Body of pancreas (tissue), 4 donors: ENCODE results near the gene GATA3. TPM values are rescaled to one million over a fixed set of nuclear protein-coding genes. Genes with fewer than 3 reads are reported as not detected.

ENCODE experiments used
- ATAC-seq: fragments of 150-250 bp; one replicate; pipeline ENCODE4 v1.9.1; 2016
- DNase-seq, 4 donors: peaks; one replicate each; pipeline ENCODE4 v3.0.0-alpha.2; 2019
- H3K27ac ChIP-seq, 4 donors: fragments of 200-600 bp; sonication (generic); 1 replicate in 3 of 4; 2 replicates in 1 of 4; pipeline versions ENCODE4 v1.5.1 to v1.6.1; 2016 to 2019; ENCODE audit warnings: mild to moderate bottlenecking in 1 of 4, mixed read lengths in 1 of 4, moderate library complexity in 1 of 4
- H3K27me3 ChIP-seq, 2 donors: fragments of 200-600 bp; sonication (generic); one replicate each; pipeline ENCODE4 v1.6.0; 2016; ENCODE audit warnings: mild to moderate bottlenecking in 1 of 2
- H3K36me3 ChIP-seq, 2 donors: fragments of 200-600 bp; sonication (generic); replicated peaks in 1 of 2; 2 replicates each; pipeline ENCODE4 v1.5.1; 2016; ENCODE audit warnings: low read depth in 2 of 2; ENCODE audit not compliant: insufficient read depth in 1 of 2
- H3K4me1 ChIP-seq: fragments of 200-600 bp; sonication (generic); one replicate; pipeline ENCODE4 v1.6.0; 2016
- H3K4me3 ChIP-seq, 2 donors: fragments of 200-600 bp; sonication (generic); 1 replicate in 1 of 2; 2 replicates in 1 of 2; pipeline ENCODE4 v1.5.1; 2016 to 2019
- H3K9me3 ChIP-seq, 3 donors: fragments of 200-600 bp; sonication (generic); 1 replicate in 2 of 3; 2 replicates in 1 of 3; pipeline ENCODE4 v1.5.1; 2016
- CTCF ChIP-seq, 7 experiments: fragments of 450-650 bp in 4 of 7; fragments of 200-600 bp in 3 of 7; sonication (generic) in 3 of 7; IDR thresholded peaks; one replicate each; pipeline ENCODE4 v1.5.1; 2016 to 2019; ENCODE audit warnings: antibody characterized with exemption in 7 of 7
- POLR2A ChIP-seq, 3 donors: fragments of 450-650 bp; IDR thresholded peaks; one replicate each; pipeline ENCODE4 v1.6.1; 2016; ENCODE audit warnings: antibody characterized with exemption in 3 of 3, mild to moderate bottlenecking in 2 of 3
- WGBS, 2 donors: methylation state at CpG; one replicate each; pipeline ENCODE4 v1.1.5; 2017; 5-methylcytosine and 5-hydroxymethylcytosine counted together
- intact Hi-C: fragments of 100-400 bp; cut with DNase I; formaldehyde crosslinking; loops from one replicate; pipeline ENCODE4 v1.15.1; 2023
- total RNA-seq, 2 donors: library from RNA; depleted of rRNA; stranded (reverse); fragments of >200 nt; gene quantifications; one replicate each; pipeline ENCODE4 v1.1.0, GENCODE V29; 2016

The GATA3 gene
- total RNA-seq, 2 donors from 2014 or later, result 0.26 to 0.66 TPM

- Histone ChIP-seq H3K4me3 (no peak overlapping the region), H3K27ac (no peak overlapping the region), H3K4me1 (no peaks in the 10 kb centered on the region), H3K36me3 (no peaks in the 10 kb centered on the region), H3K9me3 (no peaks in the 10 kb centered on the region), H3K27me3 (peaks cover 0 to 18% of the 10 kb centered on the region in 2 donors)
- intact Hi-C loops, result no loop called here
- 36 to 44% methylated on average over 5 of the region's 5 CpGs for WGBS, 2 donors
- ATAC-seq (no peak), DNase-seq (no peak)
- TF ChIP-seq CTCF (IDR thresholded peaks at IDR 0.05), result no peak
- no peak for TF ChIP-seq POLR2A (IDR thresholded peaks at IDR 0.05)
Observed at GRCh38 chr10:8064436-8064835, 9.9 kb downstream of the GATA3 start.

GRCh38 chr10:8065651-8066050, 11.2 kb downstream of the GATA3 start:
- H3K9me3 ChIP-seq, result no peaks in the 10 kb centered on the region
- no peaks in the 10 kb centered on the region for H3K4me1 ChIP-seq
- no peak for TF ChIP-seq CTCF (IDR thresholded peaks at IDR 0.05)
- no peak for TF ChIP-seq POLR2A (IDR thresholded peaks at IDR 0.05)
- WGBS, 2 donors, result 20 to 23% methylated on average over 2 of the region's 2 CpGs
- peaks cover 0 to 12% of the 10 kb centered on the region in 2 donors for H3K27me3 ChIP-seq
- DNase-seq (no peak), ATAC-seq (no peak)
- H3K36me3 ChIP-seq, result no peaks in the 10 kb centered on the region
- intact Hi-C loops, result no loop called here
- H3K4me3 ChIP-seq, result no peak overlapping the region
- H3K27ac ChIP-seq, result no peak overlapping the region

- TF ChIP-seq POLR2A (IDR thresholded peaks at IDR 0.05) (no peak), CTCF (IDR thresholded peaks at IDR 0.05) (no peak)
- no peaks in the 10 kb centered on the region for H3K36me3 ChIP-seq
- H3K27me3 ChIP-seq, result peaks cover 0 to 12% of the 10 kb centered on the region in 2 donors
- ATAC-seq, result no peak
- no peaks in the 10 kb centered on the region for H3K4me1 ChIP-seq
- intact Hi-C loops, result no loop called here
- WGBS, 2 donors, result 44 to 51% methylated on average over 1 of the region's 1 CpG
- H3K9me3 ChIP-seq, result no peaks in the 10 kb centered on the region
- DNase-seq, result no peak
- H3K4me3 ChIP-seq, result no peak overlapping the region
- no peak overlapping the region for H3K27ac ChIP-seq
Observed at GRCh38 chr10:8066124-8066523, 11.6 kb downstream of the GATA3 start.

GRCh38 chr10:8066797-8067196, 12.3 kb downstream of the GATA3 start:
- 69 to 73% methylated on average over 2 of the region's 2 CpGs for WGBS, 2 donors
- H3K36me3 ChIP-seq, result no peaks in the 10 kb centered on the region
- H3K4me1 ChIP-seq, result no peaks in the 10 kb centered on the region
- H3K27ac ChIP-seq, result no peak overlapping the region
- DNase-seq, result no peak
- ATAC-seq, result no peak
- no peaks in the 10 kb centered on the region for H3K9me3 ChIP-seq
- intact Hi-C loops, result no loop called here
- peaks cover 0 to 12% of the 10 kb centered on the region in 2 donors for H3K27me3 ChIP-seq
- TF ChIP-seq CTCF (IDR thresholded peaks at IDR 0.05) (no peak), POLR2A (IDR thresholded peaks at IDR 0.05) (no peak)
- H3K4me3 ChIP-seq, result no peak overlapping the region

GRCh38 chr10:8069108-8069507, 14.6 kb downstream of the GATA3 start:
- H3K27ac ChIP-seq, result no peak overlapping the region
- intact Hi-C loops, result no loop called here
- H3K9me3 ChIP-seq, result no peaks in the 10 kb centered on the region
- WGBS, 2 donors, result 67 to 69% methylated on average over 7 of the region's 7 CpGs
- H3K36me3 ChIP-seq, result no peaks in the 10 kb centered on the region
- ATAC-seq (no peak), DNase-seq (no peak)
- no peak overlapping the region for H3K4me3 ChIP-seq
- H3K4me1 ChIP-seq, result no peaks in the 10 kb centered on the region
- no peak for TF ChIP-seq POLR2A (IDR thresholded peaks at IDR 0.05)
- no peak for TF ChIP-seq CTCF (IDR thresholded peaks at IDR 0.05)
- H3K27me3 ChIP-seq, result peaks cover 0 to 5% of the 10 kb centered on the region in 2 donors
